Measurements from ENCODE around the gene SMIM36.

Gene SMIM36

DNA sequence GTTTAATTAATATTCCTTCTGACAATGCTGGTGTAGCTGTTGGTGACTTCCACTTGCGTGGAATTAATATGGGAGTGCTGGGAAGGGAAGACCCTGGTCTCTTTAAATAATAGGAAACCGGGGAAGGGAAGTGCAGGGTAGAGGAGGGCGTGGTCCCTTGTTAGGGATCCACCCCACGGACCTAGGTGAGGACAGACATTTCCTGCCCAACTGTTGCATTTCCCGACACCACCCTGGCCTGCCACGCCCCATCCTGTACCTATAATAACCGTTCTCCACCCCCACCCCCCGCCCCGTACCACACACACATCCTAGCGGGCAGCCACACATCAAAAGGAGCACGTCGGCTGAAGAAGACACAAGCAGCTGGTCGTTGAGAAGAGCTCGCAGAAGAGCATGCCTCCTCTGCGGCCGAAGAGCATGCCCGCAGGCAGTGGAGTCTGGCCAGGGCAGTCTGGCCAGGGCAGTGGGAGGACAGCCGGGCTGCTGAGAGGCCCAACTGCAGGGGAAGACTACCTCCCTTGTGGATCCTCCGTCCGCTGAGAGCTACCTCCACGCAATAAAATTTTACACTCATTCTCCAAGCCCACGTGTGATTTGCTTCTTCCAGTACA is 52.9 kb downstream of the SMIM36 start:
- in situ Hi-C loops (cut with HindIII; ENCODE audit: low sequenced_read_pairs): no loop called here
- no peak overlapping the region for H3K4me3 ChIP-seq (ENCODE audit: low read depth, low read length)
- no peak for TF ChIP-seq CTCF (IDR thresholded peaks at IDR 0.05; ENCODE audit: low read depth, low read length, missing control alignments)
- DNase-seq (ENCODE audit: low read depth): no peak

- no peak for TF ChIP-seq CTCF (IDR thresholded peaks at IDR 0.05; ENCODE audit: low read depth, low read length, missing control alignments)
- H3K4me3 ChIP-seq (ENCODE audit: low read depth, low read length): no peak overlapping the region
- in situ Hi-C loops (cut with HindIII; ENCODE audit: low sequenced_read_pairs): no loop called here
- no peak for DNase-seq (ENCODE audit: low read depth)
These were observed 54.7 kb downstream of the SMIM36 start for GRCh38 chr17:55456307-55457240.

DNA sequence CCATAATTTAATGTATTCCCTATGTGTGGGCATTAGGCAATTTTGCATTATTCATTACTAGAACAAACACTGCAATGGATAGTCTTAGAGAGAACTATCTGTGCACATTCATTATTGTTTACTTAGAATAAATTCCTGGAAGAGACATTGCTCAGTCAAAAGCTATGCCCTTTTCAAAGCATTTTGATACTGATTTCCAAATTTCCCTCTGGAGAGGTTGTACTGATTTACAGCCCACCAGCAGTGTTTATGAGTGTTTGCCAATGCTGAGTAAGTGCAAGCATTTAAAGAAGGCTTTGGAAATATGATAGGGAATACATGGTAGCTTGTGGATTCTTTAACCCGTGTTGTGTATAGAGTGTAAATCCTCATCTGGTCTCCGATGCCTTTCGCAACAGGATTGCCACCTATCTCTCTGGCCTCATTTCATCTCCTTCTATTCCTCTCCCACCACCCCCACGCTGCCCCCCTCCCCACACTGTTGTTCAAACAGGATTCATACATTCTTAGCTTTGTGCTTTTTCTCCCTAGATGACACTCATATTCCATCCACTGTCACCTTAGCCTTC is 56.3 kb downstream of the SMIM36 start:
- no peak overlapping the region for H3K4me3 ChIP-seq (ENCODE audit: low read depth, low read length)
- in situ Hi-C loops (cut with HindIII; ENCODE audit: low sequenced_read_pairs): no loop called here
- TF ChIP-seq CTCF (IDR thresholded peaks at IDR 0.05; ENCODE audit: low read depth, low read length, missing control alignments): no peak
- peak; percentile 45 for DNase-seq (ENCODE audit: low read depth)

DNA sequence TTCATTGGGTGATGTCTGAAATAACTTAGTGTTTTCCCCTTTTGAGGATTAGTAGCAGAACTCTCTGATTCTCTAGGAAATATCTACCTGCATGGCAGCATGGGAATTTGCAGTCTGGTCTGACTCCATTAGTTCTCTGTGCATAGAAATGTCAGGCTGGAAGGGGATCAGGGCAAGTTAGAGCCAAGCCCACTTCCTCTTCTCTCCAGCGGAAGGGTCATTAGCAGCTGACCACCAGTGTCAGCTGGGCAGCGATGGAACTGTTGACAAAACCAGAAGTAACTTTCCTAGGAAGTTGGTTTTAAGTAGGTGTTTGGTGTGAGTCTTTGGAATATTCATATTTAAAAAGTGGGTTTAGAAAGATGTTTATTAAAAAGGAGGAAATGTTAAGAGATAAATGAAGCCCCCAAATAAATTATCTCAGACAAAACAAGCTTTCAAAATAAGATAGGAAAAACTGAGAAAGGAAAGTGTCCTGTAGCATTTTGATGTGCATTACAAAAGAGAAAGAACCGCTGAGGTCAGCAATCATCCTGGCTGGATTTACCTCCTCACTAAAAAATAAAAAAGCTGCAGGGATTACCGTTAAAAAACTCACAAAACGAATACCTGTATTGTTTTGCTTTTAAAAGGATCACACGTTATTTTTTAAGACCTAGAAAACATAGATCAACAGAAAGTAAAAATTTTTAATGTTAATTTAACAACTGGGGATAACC is 57.3 kb downstream of the SMIM36 start:
- no peak for TF ChIP-seq CTCF (IDR thresholded peaks at IDR 0.05; ENCODE audit: low read depth, low read length, missing control alignments)
- no peak overlapping the region for H3K4me3 ChIP-seq (ENCODE audit: low read depth, low read length)
- no peak for DNase-seq (ENCODE audit: low read depth)
- in situ Hi-C loops (cut with HindIII; ENCODE audit: low sequenced_read_pairs): no loop called here

GRCh38 chr17:55452139-55452790 is 59.0 kb downstream of the SMIM36 start:
- in situ Hi-C loops (cut with HindIII; ENCODE audit: low sequenced_read_pairs): no loop called here
- DNase-seq (ENCODE audit: low read depth): peak; percentile 22
- TF ChIP-seq CTCF (IDR thresholded peaks at IDR 0.05; ENCODE audit: low read depth, low read length, missing control alignments): no peak
- H3K4me3 ChIP-seq (ENCODE audit: low read depth, low read length): no peak overlapping the region

- no peak for DNase-seq (ENCODE audit: low read depth)
- no peak overlapping the region for H3K4me3 ChIP-seq (ENCODE audit: low read depth, low read length)
- in situ Hi-C loops (cut with HindIII; ENCODE audit: low sequenced_read_pairs): no loop called here
- no peak for TF ChIP-seq CTCF (IDR thresholded peaks at IDR 0.05; ENCODE audit: low read depth, low read length, missing control alignments)
These were observed 59.5 kb downstream of the SMIM36 start for GRCh38 chr17:55451758-55452138.
